ENCODE results near the gene ACOX2.

ACOX2 gene

DNA sequence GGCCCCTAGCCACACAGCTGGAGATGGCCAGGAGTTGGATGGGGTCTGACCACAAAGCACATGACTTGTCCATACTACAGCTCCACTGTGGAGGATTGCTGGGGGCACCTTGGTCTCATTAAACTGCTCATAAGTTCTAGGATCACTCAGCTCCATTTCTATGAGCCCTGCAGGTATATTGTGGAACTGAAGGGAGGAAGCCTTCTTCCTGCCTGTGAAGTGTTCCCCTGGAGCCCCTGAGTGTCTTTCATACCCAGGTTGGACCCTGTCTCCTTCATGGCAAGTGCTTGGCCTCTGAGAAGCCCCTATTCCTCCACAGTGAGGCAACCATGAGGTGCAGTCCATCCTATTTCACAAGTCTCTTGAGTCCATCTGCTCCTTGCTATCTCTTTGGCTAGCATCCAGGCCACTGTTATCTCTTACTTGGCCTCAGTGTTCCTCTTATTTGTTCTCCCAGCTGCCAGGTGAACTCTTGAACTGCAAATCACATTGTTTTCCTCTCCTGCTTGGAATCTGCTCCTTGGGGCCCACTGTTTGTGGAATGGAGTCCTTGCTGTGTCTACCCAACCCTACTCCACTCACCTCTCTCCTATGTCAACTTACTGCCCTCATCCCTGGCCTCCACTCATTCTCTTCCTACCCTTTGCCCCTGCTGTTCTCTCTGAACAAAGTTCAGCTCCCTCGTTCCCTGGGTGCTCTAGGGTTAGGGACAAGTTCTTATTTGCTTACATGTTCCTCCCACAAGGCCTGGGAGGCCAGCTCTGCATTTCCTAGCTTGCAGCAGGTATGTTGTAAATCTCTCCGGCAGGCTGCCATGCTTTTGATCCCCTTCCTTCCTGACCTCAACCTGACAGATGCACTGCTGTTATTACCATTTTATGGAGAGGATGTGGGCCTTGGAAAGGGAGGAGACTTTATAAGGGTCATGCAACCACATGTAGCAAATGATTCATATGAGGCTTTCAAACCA, 1.2 kb downstream of the ACOX2 start:
- in situ Hi-C loops (cut with MboI; ENCODE audit: low sequenced_read_pairs) = loop anchor here (10.0 to 25.0 kb wide), 2 partner anchors 221 to 349 kb away; no protein-coding TSS in a partner anchor

DNA sequence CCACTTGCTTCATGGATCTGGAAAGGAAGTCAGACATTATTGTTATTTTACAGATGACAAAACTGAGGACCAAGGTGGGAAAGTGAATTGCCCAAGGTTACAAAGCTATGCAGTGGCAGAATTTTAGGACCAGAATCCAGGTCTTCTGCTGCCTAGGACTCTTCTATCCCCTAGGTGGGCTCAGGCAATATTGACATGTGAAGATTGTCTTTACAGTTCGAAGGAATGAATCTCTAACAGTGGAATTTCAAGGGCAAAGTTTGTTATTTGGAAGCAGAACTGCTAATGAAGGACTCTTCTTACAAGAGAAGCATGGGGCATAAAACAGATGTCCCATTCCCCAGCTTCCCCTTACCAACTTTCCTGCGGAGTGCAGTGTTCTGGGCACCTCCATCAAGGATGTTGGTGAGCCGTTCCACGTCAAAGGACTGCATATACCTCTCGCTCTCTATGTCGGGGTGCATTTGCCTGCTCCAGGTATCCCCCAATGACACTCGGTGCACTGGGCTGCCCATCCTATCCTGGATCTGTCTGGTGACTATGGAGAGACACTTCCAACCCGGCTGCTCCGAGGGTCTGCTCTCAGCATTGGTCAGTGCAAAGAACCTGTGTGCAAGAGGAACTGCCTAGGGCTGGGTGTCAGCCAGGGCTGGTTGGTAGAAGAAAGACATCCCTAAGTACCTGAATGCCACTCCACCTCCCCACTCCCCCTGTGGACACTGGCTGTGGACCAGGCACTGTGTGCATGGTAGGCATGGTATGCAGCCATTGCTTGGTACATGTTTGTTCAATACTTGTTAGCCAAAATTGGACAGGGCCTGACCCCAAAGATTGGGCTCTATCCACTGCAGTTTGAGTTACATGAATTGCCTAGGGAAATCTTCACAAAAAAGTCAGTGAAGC, 2.1 kb downstream of the ACOX2 start:
- in situ Hi-C loops (cut with MboI; ENCODE audit: low sequenced_read_pairs) = loop anchor here (10.0 to 25.0 kb wide), 2 partner anchors 220 to 348 kb away; no protein-coding TSS in a partner anchor

DNA sequence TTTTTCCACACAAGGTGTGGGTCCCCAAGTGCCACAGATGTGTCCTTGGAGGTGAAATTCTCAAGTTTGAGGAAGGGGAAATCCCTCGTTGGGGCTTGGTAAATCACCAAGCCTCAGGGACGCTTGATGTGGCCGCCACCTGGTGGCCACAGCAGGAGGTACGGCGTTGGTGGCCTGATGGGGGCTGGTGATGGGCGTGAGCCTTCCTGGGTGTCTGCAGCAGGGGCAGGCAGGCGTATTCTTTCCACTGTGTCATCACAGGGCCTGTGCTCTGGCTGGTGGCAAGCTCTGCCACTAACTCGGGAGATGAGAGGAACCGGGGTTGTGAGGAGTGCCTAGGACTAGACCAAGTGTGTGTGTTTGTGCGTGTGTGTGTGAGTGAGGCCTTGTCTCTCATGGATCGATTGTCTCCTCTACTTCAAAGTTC, 4.2 kb downstream of the ACOX2 start:
- in situ Hi-C loops (cut with MboI; ENCODE audit: low sequenced_read_pairs) = loop anchor here (10.0 to 25.0 kb wide), 2 partner anchors 218 to 346 kb away; no protein-coding TSS in a partner anchor

DNA sequence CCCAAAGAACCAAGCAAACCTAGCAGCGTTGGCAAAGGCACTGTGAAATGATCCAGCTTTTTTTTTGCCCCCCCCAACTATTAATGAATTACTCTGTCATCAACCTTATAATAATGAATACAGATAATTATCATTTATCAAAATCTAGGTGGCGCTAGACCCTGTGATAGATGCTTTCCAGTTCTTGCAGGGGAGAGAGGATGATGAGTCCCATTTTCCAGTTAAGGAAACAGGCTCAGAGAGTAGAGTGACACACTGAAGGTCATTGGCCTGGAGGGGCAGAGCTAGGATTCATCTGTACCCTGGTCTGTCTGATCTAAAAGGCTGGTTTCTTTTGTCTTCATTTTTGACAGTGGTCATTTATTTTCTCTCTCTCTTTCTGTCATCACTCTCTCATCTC, 5.0 kb downstream of the ACOX2 start:
- in situ Hi-C loops (cut with MboI; ENCODE audit: low sequenced_read_pairs) = loop anchor here (10.0 to 25.0 kb wide), 2 partner anchors 217 to 345 kb away; no protein-coding TSS in a partner anchor

- in situ Hi-C loops (cut with MboI; ENCODE audit: low sequenced_read_pairs) = loop anchor here (10.0 to 25.0 kb wide), 2 partner anchors 217 to 344 kb away; no protein-coding TSS in a partner anchor
These were observed 5.4 kb downstream of the ACOX2 start for GRCh38 chr3:58531555-58531954.

GRCh38 chr3:58530354-58530865, 6.6 kb downstream of the ACOX2 start:
- in situ Hi-C loops (cut with MboI; ENCODE audit: low sequenced_read_pairs) = loop anchor here (10.0 to 25.0 kb wide), 2 partner anchors 216 to 343 kb away; no protein-coding TSS in a partner anchor

DNA sequence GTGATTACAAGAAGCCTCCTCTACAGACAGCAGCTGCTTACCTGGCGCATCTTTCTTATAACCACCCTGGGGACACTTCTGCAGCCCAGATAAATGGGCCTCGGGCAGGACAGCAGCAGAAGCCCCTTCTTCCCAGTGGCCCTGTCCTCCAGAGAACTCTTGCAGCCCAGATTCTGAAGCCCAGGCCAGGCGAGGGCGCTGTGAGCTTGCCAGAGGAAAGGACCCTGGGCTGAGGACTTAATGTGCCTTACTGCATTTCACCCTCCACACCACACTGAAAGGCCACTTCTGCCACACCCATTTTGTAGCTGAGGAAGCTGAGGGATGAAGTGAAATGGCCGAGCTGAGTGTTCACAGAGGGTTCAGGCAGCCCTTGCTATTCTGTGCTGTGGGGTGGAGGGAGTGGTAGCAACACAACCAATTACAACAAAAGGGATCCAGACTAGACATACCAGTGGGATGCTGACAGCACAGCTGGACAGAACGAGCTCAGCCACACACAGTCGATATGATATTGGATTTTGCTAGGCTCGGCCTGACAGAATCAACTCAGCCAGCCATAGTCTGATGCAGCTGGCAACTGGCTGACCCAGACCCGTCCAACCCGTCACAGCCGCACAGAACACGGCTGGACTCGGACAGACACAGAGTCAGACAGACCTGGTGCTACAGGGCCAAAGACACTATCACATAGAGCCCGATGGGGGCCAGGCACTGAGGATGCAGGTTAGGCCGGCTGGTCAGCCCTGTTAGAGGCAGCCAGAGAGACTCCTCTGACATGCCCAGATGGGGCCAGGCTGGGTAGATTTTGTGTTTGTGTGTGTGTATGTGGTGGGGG, 7.3 kb downstream of the ACOX2 start:
- in situ Hi-C loops (cut with MboI; ENCODE audit: low sequenced_read_pairs) = loop anchor here (10.0 to 25.0 kb wide), 2 partner anchors 215 to 342 kb away; no protein-coding TSS in a partner anchor

GRCh38 chr3:58528629-58529028, 8.4 kb downstream of the ACOX2 start:
- in situ Hi-C loops (cut with MboI; ENCODE audit: low sequenced_read_pairs) = loop anchor here (25.0 kb wide), 1 partner anchor 341 kb away; no protein-coding TSS in a partner anchor

DNA sequence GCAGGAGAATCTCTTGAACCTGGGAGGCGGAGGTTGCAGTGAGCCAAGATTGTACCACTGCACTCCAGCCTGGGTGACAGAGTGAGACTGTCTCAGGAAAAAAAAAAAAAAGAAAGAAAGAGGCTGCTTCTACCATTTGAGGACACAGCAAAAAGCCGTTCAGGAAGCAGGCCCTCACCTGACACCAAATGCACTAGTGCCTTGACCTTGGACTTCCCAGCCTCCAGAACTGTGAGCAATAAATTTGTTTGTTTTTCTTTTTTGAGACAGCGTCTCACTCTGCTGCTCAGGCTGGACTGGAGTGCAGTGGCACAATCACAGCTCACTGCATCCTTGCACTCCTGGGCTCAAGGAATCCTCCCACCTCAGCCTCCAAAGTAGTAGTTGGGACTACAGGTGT, 9.6 kb downstream of the ACOX2 start:
- in situ Hi-C loops (cut with MboI; ENCODE audit: low sequenced_read_pairs) = loop anchor here (25.0 kb wide), 1 partner anchor 340 kb away; no protein-coding TSS in a partner anchor

- in situ Hi-C loops (cut with MboI; ENCODE audit: low sequenced_read_pairs) = loop anchor here (25.0 kb wide), 1 partner anchor 339 kb away; no protein-coding TSS in a partner anchor
These were observed 10.5 kb downstream of the ACOX2 start for GRCh38 chr3:58526515-58526957.

GRCh38 chr3:58524326-58524888, 12.6 kb downstream of the ACOX2 start:
- in situ Hi-C loops (cut with MboI; ENCODE audit: low sequenced_read_pairs) = no loop called here

- in situ Hi-C loops (cut with MboI; ENCODE audit: low sequenced_read_pairs) = no loop called here
These were observed 14.1 kb downstream of the ACOX2 start for GRCh38 chr3:58522759-58523425.

- in situ Hi-C loops (cut with MboI; ENCODE audit: low sequenced_read_pairs) = no loop called here
These were observed 14.9 kb downstream of the ACOX2 start for GRCh38 chr3:58521917-58522631.

DNA sequence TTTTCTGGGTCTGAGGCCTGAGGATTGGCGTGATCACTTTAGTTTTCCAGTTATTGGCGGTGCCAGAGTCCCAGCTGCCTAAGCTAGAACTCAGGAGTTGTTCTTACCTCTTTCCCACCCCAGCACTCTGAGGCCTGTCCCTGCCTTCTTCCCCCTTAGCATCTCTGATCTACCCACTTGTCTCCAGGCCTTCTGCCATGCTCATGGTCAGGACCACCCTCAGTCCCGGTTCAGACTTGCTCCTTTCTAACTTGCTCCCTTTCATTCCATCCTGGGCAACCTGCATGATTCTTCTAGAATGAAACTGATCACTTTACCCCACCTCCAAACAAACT, 15.7 kb downstream of the ACOX2 start:
- in situ Hi-C loops (cut with MboI; ENCODE audit: low sequenced_read_pairs) = no loop called here

DNA sequence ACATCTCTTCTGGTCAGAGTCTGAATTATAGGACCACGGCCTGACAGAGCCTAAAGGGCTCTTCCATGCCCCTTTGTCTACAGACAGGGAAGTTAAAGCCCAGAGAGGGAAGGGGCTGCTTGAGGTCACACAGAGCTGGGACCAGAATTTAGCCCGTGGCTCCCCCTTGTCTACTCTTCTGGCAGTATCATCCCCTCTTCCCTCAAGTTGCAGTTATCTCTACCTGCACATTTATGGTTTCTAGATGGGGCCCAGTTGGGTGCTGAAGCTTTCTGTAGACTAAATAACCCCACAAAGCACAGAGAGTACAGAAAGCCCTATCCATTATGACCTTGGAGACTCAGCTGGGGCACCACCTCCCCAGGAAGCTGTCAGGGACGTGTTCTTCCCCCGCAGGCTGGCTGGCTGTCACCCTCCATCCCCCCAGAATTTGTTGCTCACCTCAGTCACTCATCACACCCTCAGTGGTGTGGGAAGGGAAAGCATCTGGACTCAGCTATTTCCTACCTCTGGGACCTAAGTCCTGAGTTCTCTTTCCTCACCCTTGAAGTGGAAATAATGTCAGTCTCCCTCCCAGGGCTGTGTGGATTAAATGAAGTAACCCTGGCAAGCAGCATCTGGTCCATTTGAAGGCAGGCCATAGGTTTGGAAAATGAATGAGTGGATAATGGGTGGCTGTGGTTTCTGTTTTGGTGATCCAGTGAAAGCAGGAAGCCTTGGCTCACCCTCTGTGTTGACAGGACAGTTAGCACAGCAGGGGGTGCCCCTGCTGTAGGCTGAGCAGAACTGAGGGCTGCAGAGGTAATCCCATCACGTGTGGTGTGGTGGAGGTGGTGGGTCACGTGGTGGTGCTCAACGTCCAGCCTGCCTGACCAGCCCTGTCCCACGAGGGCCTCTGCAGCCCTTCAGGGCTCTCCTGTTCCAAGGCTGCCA, 16.3 kb downstream of the ACOX2 start:
- in situ Hi-C loops (cut with MboI; ENCODE audit: low sequenced_read_pairs) = no loop called here

DNA sequence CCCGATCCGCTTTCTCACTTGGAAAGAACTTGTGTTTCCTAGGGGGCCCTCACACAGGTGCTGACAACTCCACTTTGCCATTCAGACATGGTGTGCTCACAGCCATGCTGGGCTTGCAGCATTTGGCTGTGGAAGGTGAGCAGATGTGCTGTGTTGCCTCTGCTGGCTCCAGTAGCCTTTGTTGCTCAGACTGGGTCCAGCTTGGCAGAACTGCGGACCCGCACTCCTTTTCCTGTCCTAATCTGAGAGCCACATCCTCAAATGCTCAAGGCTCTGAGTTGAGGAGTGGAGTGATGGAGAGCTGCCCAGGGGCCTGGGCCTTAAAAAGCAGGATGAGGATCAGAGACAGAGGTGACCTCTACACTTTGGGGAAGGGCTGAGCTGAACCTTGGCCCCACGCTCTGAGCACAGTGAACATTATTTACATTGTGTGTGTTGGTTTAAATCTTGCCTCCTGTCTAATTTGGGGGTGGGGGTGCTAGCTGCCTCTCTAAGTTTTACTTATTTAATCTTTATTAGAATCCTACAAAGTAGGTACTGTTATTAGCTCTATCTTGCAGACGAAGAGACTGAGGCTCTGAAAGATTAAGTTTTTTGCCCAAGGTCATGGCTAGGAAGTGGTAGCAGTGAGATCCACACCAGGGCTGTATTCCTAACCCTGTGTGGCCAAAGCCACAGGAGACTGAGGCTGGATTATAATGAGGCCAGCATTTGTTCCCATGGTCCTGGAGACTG, 17.2 kb downstream of the ACOX2 start:
- in situ Hi-C loops (cut with MboI; ENCODE audit: low sequenced_read_pairs) = no loop called here
